ENCODE results near the gene EML6.
"Not testable (repeated sequence)": the region's sequence is repeated elsewhere in the genome, so short reads cannot be mapped to it uniquely, and the experiment has no call there.

Gene EML6

DNA sequence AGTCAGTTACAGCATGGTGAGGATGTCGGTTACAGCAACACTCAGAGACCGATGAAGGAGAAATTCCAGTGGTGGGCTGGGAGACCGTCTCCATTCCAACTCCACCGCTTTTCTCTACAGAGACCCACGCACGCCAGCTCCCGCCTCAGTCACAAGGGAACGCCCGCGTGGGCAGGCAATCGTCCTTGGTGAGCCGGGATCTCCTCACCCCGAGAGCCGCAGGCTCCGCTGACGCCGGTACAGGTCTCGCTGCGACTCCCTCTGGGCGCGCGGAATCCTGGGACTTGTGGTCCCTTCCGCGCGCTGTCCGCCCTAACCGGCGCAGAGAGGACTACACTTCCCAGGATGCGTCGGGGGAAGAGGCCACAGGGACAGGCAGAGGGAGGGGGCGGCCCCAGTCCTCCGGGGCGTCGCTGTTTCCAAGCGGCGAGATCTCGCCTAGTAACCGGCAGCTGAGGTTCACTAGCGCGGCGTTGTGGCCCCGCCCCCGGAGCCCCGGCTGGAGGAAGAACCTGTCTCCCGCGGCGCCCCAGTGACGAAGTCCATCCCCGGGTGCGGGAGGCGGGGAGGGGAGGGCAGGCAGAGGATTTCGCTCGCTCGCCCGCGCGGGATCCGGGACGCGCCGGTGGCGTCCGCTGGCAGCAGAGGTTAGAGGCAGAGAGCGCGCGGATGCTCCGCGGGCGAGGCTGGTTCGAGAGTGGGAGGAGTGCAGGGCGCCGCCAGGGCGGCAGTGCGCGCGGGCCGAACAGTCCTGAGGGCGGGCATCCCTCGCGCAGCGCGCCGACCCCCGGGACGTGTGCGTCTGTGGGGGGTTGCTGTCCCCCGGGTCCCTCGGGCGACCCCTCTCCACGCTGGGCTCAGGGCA, at the start of gene EML6:
Gene EML6, plus strand, starts transcription at position 532 of the 865 bp plus-strand sequence. CDS start 1,400 bp downstream, outside the sequence.
- peak; percentile 33 for FAIRE-seq

DNA sequence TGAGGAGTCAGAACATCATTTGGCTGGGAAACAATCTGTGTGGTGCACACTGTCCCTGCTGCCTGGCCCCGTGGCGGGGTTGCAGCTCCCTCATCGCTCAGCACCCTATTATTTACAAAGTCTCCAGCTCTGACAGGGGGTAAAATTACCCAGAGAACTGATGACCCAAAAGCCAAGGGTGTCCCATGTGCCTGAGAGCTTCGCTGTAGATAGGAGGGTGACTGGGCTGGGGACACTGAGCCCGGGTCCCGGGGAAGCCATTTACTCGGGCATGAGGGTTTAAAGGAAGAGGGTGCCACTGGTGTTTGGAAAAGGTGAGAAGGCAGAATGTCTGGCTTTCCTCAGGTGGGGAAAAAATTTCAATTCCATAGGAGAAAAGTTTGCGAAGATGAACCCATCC, 48.2 kb upstream of the EML6 start:
- FAIRE-seq, result no peak

DNA sequence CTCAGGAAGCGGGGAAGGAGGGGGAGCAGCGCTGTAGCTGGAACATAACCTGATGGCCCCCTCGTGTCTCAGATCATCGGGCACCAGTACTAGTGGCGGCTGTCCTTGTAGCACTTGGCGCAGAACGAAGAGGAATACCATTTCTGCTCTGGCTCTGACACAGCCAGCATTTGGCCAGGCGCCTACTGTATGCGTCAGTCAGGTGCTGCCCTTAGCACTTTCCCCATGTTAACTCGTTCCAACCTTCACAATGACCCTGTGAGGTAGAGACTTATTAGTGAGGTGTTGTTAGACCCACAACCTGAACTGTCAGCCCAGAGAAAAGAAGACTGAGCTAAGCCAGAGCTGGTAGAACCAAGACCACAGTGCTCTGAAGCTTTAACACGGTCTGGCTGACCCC, 47.7 kb upstream of the EML6 start:
- no peak for FAIRE-seq

DNA sequence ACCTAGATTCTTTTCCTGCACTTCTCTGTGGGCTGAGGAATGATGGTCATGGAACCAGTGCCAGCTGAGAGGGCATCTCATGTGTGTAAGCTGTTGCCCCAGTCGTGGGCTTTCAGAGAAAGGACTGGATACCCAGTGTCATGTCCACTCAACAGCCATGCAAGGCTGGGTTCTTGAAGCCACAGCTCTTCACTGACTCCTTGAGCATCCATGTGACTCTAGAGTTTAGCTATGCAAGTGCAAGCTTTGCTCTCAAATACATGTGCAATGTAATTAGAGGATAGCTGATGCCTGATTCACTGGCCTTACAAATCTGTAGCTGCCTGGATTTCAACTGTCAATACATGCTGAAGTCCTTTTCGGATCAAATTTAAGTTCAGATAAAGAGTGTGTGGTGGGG, 46.8 kb upstream of the EML6 start:
- no peak for FAIRE-seq

DNA sequence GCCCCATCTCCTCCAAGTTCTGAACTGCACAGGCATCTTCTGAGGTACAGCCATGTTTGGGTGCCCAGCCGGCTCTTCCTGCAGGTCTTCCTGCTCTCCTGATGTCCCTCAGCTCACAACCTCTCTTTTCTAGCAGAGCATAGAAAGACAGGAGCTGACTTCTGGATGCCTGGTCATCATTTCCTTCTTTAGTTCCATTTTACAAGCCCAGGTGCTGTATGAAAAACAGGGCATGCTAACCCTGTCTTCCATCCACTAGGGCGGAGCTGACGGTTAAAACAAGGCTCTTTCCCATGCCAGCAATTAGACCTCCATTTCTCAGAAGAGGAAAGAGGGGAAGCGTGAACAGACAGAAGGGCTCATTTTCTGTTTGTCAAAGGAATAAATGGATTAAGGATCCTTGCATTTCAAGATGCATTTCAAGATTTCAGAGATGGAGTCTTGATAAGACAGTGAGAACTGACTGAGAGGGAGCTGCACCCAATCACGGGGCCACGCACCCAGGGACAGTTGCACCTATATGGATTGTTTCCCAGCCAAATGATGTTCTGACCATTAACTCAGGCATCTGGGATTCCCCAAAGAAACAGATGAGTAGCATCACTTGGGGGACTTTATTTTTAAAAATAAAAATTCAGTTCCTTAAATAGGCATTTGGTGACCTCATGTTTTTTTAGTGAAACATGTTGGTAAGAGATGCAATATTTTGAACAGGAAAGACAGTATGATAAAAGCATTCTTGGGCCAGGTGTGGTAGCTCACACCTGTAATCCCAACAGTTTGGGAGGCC, 45.8 kb upstream of the EML6 start:
- FAIRE-seq, result no peak

DNA sequence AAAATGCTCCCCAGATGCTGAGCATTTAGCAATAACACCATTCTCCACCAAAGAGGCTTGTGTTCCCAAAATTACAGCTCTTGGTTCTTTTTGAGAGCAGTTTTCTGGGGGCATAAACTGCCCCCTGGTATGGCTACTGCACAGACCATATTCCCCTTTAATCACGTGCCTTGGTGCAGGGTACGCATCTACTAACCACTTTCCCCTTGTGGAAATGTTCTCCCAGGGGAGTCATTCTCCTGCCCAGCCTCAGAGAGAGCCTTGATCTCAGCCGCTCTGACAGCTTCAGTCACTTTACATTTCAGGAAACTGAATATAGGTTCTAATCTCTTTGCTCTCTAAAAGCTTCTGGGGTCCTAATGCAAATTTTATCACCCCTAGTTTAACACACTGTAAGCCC, 44.7 kb upstream of the EML6 start:
- no peak for FAIRE-seq

DNA sequence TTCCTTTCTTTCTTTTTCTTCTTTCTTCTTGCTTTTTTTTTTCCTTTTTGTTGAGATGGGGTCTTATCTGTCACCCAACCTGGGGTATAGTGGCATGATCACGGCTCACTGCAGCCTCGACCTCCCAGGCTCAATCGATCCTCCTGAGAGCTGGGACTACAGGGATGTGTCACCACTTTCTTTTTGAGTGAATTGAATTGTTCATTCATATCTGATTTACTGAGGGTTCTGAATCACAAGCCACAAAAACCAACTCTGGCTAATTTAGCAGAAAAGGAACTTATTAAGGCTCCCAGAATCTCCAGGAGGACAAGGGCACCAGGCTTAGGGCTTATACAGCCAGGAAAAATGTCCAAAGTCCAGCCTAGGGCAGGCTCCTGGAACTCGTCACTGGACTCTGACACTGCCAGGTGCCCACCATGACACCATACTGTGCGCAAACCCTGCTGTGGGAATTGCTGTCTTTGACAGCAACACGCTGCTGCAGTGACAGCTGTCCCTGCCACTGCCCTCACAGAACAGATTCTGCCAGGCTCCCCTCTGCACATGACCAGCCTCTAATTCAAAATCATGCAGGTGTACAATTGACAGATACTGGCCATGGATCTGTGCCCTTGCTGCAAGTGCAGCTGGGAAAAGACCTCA, 42.9 kb upstream of the EML6 start:
- no peak for FAIRE-seq

DNA sequence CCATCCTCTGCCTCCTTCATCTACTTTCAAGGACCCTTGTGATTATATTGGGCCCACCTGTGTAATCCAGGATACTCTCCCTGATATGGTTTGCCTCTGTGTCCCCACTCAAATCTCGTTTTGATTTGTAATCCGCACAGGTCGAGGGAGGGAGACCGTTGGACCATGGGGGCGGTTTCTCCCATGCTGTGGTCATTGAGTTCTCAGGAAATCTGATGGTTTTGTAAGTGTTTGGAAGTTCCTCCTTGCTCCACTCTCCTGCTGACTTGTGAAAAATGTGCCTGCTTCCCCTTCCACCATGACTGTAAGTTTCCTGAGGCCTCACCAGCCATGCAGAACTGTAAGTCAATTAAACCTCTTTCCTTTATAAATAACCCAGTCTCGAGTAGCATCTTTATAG, 42.0 kb upstream of the EML6 start:
- no peak for FAIRE-seq

DNA sequence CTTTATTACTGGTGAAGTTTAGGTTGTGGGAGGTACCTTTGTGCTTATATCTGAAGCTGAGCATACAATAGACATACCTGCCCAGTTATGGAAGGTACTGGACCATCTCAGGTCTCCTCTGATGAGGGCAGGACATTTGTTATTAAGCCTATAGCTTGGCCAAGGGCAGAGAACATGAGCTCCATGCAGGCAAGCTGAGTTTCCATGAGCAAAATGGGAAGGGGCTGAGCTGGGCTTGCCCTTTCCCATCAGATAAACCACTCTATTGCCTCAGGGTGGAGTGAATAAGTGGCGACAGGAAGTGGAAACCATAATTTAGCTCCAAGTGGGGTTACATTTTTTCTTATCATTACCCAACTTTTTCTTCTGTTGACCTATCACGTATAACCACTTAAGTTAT, 39.9 kb upstream of the EML6 start:
- no peak for FAIRE-seq

DNA sequence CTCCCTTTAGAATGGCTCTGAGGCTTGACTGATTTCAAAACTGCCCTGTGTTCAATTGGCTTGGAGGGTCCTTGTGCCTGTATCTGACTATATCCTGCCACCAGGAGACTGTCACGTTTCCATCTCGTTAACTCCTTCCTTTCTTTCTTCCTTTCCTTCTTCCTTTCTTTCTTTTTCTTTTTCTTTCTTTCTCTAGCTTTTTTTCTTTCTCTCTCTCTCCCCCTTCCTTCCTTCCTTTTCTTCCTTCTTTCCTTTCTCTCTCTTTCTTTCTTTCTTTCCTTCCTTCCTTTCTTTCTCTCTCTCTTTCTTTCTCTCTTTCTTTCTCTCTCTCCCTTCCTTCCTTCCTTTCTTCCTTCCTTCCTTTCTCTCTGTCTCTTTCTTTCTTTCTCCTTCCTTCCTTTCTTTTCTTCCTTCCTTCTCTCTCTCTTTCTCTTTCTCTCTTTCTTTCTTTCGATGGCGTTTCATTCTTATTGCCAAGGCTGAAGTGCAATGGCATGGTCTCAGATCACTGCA, 38.1 kb upstream of the EML6 start:
- FAIRE-seq, result no peak

DNA sequence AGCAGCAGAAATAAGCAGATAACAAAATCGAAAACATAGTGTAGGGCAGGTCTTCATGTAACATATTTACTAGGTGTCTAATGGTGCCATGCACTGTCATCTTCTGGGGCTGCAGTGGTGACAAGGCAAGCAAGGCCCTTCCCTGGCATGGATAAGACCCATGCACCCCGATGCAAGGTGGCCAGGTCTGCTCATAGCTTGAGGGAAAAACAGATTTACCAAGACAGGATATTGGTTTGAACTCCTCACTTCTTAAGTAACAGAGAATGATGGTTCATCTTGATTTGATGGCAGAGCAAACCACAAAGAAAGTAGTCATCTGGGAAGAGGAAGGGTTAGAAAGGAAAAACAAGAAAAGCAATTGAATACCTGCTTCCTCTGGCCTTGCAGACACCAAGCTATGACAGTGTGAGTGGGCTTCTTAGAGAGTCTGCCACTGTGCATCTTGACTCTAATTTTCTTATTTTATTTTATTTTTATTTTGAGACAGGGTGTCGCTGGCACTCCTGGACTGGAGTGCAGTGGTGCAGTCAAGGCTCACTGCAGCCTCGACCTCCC, 35.8 kb upstream of the EML6 start:
- FAIRE-seq, result no peak

DNA sequence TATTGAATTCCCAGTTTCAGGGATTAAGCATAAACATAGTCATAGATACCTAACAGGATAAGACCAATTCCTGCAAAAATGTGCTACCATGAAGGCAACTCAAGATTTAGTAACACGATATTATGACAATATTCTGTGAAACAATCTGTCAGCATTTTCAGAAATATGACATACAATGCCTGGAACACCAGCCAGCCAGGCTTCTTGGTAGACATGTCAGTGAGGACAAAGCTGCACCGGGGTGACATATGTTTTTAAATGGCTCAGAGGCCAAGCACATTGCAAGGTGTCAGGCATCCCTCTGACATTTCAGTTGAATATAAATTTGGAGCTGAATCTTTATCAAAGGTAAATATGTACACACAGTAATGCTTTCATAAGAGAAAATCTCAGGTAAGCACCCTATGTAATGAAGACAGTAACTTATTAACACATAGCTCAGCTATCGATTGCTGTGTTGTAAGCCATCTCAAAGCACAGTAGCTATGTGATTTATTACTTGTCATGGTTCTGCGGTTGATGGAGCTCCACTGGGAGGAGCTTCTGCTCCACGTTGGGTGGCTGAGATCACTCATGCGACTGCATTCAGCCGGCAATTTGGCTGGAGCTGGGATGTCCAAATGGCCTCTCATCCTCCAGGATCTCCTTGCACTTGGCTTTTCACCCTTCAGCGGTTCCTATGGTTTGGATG, 31.9 kb upstream of the EML6 start:
- no peak for FAIRE-seq

DNA sequence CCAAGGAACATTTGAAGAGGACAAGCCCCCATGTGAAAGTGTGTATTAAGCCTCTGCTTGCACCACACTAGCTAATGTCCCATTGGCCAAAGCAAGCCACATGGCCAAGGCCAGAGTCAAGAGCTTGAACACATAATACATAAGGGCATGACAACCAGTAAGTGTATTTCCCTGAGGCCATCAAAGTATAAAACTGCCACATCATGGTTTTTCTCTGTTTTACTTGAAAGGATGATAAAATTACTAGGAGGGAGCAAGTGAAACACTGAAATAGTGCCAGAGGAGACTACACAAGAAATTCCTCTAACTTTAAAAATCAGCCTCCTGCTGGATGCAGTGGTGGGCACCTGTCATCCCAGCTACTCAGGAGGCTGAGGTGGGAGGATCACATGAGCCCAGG, 30.9 kb upstream of the EML6 start:
- no peak for FAIRE-seq

DNA sequence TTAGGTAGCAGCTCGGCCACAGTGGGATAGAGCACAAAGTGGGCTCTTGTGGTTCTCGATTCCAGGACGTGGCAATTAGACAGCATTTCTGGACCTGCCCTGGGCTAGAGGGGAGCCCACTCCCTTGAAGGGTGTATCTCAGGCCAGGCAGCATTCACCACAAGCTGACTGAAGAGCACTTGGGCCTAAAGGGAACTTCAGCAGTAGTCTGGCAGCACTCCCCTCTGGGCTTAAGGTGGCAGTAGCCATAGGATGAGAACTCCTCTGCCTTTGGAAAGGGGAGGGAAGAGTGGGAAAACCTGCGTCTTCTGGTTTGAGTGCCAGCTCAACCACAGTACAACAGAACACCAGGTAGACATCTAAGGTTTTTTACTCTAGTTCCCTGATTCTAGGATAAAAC, 28.1 kb upstream of the EML6 start:
- no peak for FAIRE-seq

DNA sequence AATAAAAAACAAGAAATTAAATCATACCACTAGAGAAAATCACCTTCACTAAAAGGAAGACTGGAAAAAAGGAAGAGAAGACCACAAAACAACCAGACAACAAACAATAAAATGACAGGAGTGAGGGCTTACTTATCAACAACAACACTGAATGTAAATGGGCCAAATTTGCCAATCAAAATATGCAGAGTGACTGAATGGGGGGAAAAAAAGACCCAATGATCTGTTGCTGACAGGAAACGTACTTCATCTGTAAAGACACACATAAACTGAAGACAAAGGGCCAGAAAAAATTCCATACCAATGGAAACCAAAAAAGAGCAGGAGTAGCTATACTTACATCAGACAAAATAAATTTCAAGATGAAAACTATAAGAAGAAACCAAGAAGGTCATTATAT, 25.5 kb upstream of the EML6 start:
- no peak for FAIRE-seq

DNA sequence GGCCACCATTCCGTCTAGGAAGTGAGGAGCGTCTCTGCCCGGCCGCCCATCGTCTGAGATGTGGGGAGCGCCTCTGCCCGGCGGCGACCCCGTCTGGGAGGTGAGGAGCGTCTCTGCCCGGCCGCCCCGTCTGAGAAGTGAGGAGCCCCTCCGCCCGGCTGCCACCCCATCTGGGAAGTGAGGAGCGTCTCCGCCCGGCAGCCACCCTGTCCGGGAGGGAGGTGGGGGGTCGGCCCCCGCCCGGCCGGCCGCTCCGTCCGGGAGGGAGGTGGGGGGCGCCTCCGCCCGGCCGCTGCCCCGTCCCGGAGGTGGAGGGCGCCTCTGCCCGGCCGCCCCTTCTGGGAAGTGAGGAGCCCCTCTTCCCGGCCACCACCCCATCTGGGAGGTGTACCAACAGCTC, 24.5 kb upstream of the EML6 start:
- not testable (repeated sequence) for FAIRE-seq

DNA sequence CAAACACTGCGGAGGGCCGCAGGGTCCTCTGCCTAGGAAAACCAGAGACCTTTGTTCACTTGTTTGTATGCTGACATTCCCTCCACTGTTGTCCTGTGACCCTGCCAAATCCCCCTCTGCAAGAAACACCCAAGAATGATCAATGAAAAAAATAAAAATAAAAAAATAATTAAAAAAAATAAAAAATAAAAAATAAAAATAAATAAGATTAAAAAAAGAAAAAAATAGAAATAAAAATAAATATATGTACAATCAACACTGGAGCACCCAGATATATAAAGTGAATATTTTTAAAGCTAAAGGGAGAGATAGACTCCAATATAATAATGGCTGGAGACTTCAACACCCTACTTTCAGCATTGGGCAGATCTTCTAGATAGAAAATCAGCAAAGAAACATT, 23.8 kb upstream of the EML6 start:
- FAIRE-seq, result peak; percentile 18

DNA sequence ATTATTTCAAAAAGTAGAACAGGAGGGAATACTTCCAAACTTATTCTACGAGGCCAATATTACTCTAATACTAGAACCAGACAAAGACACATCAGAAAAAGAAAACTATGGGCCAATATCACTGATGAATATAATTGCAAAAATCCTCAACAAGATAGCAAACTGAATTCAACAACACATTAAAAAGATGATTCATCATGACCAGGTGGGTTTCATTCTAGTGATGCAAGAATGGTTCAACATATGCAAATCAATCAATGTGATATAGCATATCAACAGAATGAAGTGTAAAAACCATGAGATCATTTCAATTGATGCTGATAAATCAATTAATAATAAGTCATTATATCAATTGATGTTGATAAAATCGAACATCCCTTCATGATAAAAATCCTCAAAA, 22.4 kb upstream of the EML6 start:
- FAIRE-seq, result no peak

DNA sequence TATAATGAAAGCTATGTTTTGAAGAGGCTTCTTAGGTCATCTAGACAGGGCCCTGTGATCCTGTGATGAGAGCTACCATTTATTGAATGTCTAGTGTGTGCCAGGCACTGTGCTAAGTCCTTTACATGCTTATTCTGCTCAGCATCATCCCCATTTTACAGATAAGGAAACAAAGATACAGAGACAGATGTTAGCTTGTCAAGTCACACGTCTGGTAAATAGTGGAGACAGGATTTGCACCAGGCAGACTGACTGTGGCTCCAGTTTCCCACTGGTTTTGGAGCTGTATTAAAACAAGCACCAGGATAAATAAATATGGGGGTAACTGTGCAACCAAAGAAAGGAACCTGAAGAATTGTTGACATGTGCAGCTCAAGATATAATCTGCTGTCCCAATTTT, 19.2 kb upstream of the EML6 start:
- no peak for FAIRE-seq

DNA sequence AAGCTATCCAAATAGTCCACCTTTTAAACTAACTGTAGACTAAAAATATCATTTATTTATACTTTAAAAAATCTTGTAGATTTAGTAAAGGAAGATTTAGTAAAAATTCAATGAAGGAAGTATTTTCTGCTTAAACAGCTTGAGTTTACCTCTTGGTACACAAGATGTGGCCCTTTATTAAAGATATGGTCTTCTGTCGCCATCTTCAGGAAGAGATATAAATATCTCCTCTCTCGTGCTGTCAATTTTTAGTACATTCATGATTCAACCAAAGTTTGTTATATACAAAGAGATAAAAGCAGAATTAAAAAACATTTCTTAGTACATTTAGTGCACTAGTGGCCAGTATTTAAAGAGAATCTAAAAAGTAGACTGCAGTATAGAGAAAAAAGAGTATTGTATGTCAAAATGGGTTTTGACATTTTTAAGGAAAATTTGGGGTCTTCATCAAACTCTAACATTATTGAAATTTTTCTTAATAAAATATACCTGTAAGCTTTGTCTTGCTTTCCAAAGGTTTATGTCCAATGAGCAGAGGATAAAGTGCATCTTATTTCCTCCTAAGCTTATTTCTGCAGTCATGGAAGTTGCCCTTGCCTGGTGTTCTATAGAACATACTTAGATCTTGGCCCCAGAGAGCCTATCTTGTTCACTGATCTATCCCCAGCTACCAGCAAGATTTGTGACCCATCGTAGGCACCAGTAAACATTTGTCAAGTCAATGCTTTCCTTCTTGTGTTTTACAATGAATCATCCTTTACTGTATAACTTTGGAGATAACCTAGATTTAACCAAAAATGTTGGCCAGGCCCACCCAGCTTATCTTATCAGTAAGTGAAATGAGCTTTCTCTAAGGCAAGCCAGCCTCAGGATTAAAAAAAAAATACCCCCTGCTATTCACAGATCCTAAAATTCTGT, 18.5 kb upstream of the EML6 start:
- FAIRE-seq, result peak; percentile 68

DNA sequence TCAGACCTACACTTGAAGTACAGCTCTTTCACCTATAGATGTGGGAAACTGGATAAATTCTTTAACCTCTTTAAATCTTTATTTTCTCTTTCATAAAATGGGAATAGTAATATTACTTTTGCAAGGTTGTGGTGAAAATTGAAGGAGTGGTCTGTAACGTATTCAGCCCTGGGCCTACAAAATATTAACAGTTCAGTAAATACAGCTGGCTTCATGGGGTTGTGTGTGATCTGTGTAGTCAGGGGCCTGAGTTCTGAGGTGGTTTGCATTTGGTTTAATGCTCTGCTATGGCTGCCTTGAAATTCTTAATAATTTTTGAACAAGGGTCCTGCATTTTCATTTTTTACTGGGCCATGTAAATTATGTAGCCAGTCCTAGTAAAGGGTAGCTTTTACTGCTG, 16.8 kb upstream of the EML6 start:
- FAIRE-seq, result no peak
